ENCODE measurements around the gene SLC25A53.

DNA sequence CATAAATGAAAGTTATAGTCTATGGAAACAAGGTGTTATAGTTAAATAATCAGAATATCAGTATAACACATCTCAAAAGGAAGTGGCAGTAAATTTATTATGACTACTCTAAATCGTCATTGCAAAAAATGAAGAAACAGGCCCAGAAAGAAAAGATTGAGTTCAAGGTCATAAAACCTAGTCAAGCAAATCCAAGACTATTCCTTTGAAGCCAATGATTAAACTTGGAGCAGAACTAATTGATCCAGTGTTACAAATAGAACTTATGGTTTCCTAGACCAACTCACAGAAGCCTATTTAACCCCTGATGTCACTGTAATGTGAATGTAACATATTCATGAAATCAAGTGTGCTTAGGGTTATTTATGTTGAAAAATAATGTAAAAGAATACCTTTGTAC is 11.3 kb upstream of the SLC25A53 start:
- TF ChIP-seq POLR2A (IDR thresholded peaks at IDR 0.05), result no peak
- TF ChIP-seq, protein P1, sequence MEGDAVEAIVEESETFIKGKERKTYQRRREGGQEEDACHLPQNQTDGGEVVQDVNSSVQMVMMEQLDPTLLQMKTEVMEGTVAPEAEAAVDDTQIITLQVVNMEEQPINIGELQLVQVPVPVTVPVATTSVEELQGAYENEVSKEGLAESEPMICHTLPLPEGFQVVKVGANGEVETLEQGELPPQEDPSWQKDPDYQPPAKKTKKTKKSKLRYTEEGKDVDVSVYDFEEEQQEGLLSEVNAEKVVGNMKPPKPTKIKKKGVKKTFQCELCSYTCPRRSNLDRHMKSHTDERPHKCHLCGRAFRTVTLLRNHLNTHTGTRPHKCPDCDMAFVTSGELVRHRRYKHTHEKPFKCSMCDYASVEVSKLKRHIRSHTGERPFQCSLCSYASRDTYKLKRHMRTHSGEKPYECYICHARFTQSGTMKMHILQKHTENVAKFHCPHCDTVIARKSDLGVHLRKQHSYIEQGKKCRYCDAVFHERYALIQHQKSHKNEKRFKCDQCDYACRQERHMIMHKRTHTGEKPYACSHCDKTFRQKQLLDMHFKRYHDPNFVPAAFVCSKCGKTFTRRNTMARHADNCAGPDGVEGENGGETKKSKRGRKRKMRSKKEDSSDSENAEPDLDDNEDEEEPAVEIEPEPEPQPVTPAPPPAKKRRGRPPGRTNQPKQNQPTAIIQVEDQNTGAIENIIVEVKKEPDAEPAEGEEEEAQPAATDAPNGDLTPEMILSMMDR (IDR thresholded peaks at IDR 0.05), result no peak
- TF ChIP-seq EP300 (IDR thresholded peaks at IDR 0.05; ENCODE audit: low read depth), result no peak
- TF ChIP-seq POLR2AphosphoS5 (IDR thresholded peaks at IDR 0.05), result no peak

All from transverse colon (tissue), 4 donors.